ENCODE results near the gene SVOP.

- TF ChIP-seq EP300 (IDR thresholded peaks at IDR 0.05) (no peak), POLR2A (IDR thresholded peaks at IDR 0.05) (no peak)
Observed at GRCh38 chr12:108905725-108906124, 115.1 kb downstream of the SVOP start.
